IMR-90 (cell line): ENCODE results near the gene CAPN5. TPM values are rescaled to one million over a fixed set of nuclear protein-coding genes. Genes with fewer than 3 reads are reported as not detected.

Experiments used
- ATAC-seq: fragments of 200-7000 bp; cut with Tn5 transposase; 2 replicates; pipeline ENCODE4 v1.9.1; 2020; ENCODE audit warnings: low read depth, mild to moderate bottlenecking, moderate library complexity
- BruUV-seq: library from RNA; stranded (reverse); fragments of 400-500 nt; replicated peaks from 2 replicates; lab custom pipeline; 2021; lab: Mats Ljungman, UMichigan
- CTCF ChIA-PET: fragments of 300-600 bp; formaldehyde crosslinking; extraction: SDS; loops from one replicate; lab custom pipeline; 2021; ENCODE audit warnings: antibody characterized with exemption; lab: Yijun Ruan, JAX
- POLR2A ChIA-PET: fragments of 300-600 bp; sonication (Branson Sonifier 250); formaldehyde crosslinking; loops from one replicate; lab custom pipeline; 2022; ENCODE audit warnings: antibody characterized with exemption; ENCODE audit not compliant: unreplicated experiment; lab: Charles Lee
- DNase-seq: peaks from one replicate; pipeline ENCODE4 v3.0.0; 2013
- H2AFZ ChIP-seq: replicated peaks from 2 replicates; pipeline ENCODE3; 2013; ENCODE audit warnings: low read length, mild to moderate bottlenecking; ENCODE audit not compliant: poor library complexity
- H2AK5ac ChIP-seq: 2 replicates; pipeline ENCODE4 v1.6.1; 2013; ENCODE audit warnings: low read depth, low read length, inconsistent platforms
- H2AK9ac ChIP-seq: replicated peaks from 2 replicates; pipeline ENCODE3; 2013; ENCODE audit warnings: mild to moderate bottlenecking, low read depth, low read length, moderate library complexity; ENCODE audit not compliant: poor library complexity
- H2BK120ac ChIP-seq: 2 replicates; pipeline ENCODE4 v1.6.1; 2013; ENCODE audit warnings: low read depth, low read length, inconsistent platforms
- H2BK15ac ChIP-seq: 3 replicates; pipeline ENCODE4 v1.6.1; 2013; ENCODE audit warnings: low read depth, low read length, inconsistent platforms
- H2BK20ac ChIP-seq: 2 replicates; pipeline ENCODE4 v1.6.1; 2013; ENCODE audit warnings: low read depth, mild to moderate bottlenecking, inconsistent platforms, low read length, moderate library complexity
- H2BK5ac ChIP-seq: 2 replicates; pipeline ENCODE4 v1.6.1; 2013; ENCODE audit warnings: mild to moderate bottlenecking, low read depth, low read length, inconsistent platforms; ENCODE audit not compliant: poor library complexity, severe bottlenecking
- H3K14ac ChIP-seq: replicated peaks from 2 replicates; pipeline ENCODE4 v1.6.1; 2013; ENCODE audit warnings: low read depth, low read length, inconsistent platforms
- H3K18ac ChIP-seq: 2 replicates; pipeline ENCODE4 v1.6.1; 2013; ENCODE audit warnings: low read depth, low read length, control low read depth
- H3K23ac ChIP-seq: 2 replicates; pipeline ENCODE4 v1.6.1; 2013; ENCODE audit warnings: low read depth, low read length, inconsistent platforms
- H3K27ac ChIP-seq: 2 replicates; pipeline ENCODE4 v1.5.1; 2013; ENCODE audit warnings: mild to moderate bottlenecking, control low read depth, low read length; ENCODE audit not compliant: insufficient read depth
- H3K27me3 ChIP-seq: 2 replicates; pipeline ENCODE4 v1.6.1; 2013; ENCODE audit warnings: low read length; ENCODE audit not compliant: control insufficient read depth, insufficient read depth
- H3K36me3 ChIP-seq: 2 replicates; pipeline ENCODE4 v1.6.1; 2013; ENCODE audit warnings: low read length, mixed read lengths; ENCODE audit not compliant: control insufficient read depth, insufficient read depth
- H3K4ac ChIP-seq: 2 replicates; pipeline ENCODE4 v1.6.1; 2013; ENCODE audit warnings: low read depth, low read length, inconsistent platforms
- H3K4me1 ChIP-seq: 2 replicates; pipeline ENCODE4 v1.6.1; 2013; ENCODE audit warnings: low read length, mixed read lengths; ENCODE audit not compliant: control insufficient read depth, insufficient read depth
- H3K4me2 ChIP-seq: 2 replicates; pipeline ENCODE4 v1.6.1; 2013; ENCODE audit warnings: low read depth, mild to moderate bottlenecking, control low read depth, low read length, moderate library complexity
- H3K4me3 ChIP-seq: 2 replicates; pipeline ENCODE4 v1.5.1; 2013; ENCODE audit warnings: low read depth, mild to moderate bottlenecking, control low read depth, low read length, moderate library complexity; ENCODE audit not compliant: insufficient read depth
- H3K56ac ChIP-seq: 2 replicates; pipeline ENCODE4 v1.6.1; 2013; ENCODE audit warnings: low read length, inconsistent platforms; ENCODE audit not compliant: insufficient read depth; ENCODE audit errors: extremely low read depth
- H3K79me1 ChIP-seq, 2 experiments: 2 replicates each; pipeline ENCODE4 v1.6.1; 2013; ENCODE audit warnings: low read length in 2 of 2, inconsistent platforms in 1 of 2, low read depth in 1 of 2
- H3K9ac ChIP-seq: 2 replicates; pipeline ENCODE4 v1.6.1; 2013; ENCODE audit warnings: low read depth, low read length, control low read depth
- H3K9me1 ChIP-seq: 2 replicates; pipeline ENCODE4 v1.6.1; 2013; ENCODE audit warnings: low read length, inconsistent platforms; ENCODE audit not compliant: insufficient read depth
- H3K9me3 ChIP-seq: 2 replicates; pipeline ENCODE4 v1.6.1; 2013; ENCODE audit warnings: low read length; ENCODE audit not compliant: control insufficient read depth, insufficient read depth
- H4K20me1 ChIP-seq: 2 replicates; pipeline ENCODE4 v1.6.1; 2013; ENCODE audit warnings: low read length, inconsistent platforms; ENCODE audit not compliant: insufficient read depth
- H4K5ac ChIP-seq: 2 replicates; pipeline ENCODE4 v1.6.1; 2013; ENCODE audit warnings: mild to moderate bottlenecking, low read depth, low read length, control low read depth
- H4K8ac ChIP-seq, 2 experiments: 2 replicates each; pipeline ENCODE4 v1.6.1; 2013; ENCODE audit warnings: low read depth in 2 of 2, low read length in 2 of 2, control low read depth in 1 of 2, inconsistent platforms in 1 of 2
- H4K91ac ChIP-seq: 2 replicates; pipeline ENCODE4 v1.6.1; 2013; ENCODE audit warnings: low read depth, low read length, inconsistent platforms; ENCODE audit not compliant: insufficient read depth
- CEBPB ChIP-seq: IDR thresholded peaks from 2 replicates; pipeline ENCODE4 v1.6.1; 2012; ENCODE audit warnings: low read depth, low read length, improper control_type of control experiment
- FOS ChIP-seq: fragments of 150-350 bp; IDR thresholded peaks from 2 replicates; pipeline ENCODE4 v1.6.1; 2016; ENCODE audit warnings: low read depth, low read length
- MAZ ChIP-seq: IDR thresholded peaks from 2 replicates; pipeline ENCODE4 v1.6.1; 2012; ENCODE audit warnings: low read depth, mild to moderate bottlenecking, low read length, improper control_type of control experiment, moderate library complexity, borderline replicate concordance
- NFE2L2 ChIP-seq: fragments of 150-350 bp; IDR thresholded peaks from 2 replicates; pipeline ENCODE4 v1.6.1; 2016; ENCODE audit warnings: low read depth, mild to moderate bottlenecking, low read length
- POLR2A ChIP-seq: IDR thresholded peaks from 2 replicates; pipeline ENCODE4 v1.6.1; 2012; ENCODE audit warnings: mild to moderate bottlenecking, low read depth, low read length
- RCOR1 ChIP-seq: IDR thresholded peaks from 2 replicates; pipeline ENCODE4 v1.6.1; 2012; ENCODE audit warnings: mild to moderate bottlenecking, low read length, improper control_type of control experiment; ENCODE audit not compliant: insufficient replicate concordance
- WGBS, 2 experiments: methylation state at CpG; one replicate each; pipeline versions ENCODE4 v1.1.5 to v1.1.7; 2013; ENCODE audit warnings: missing lambda C conversion rate in 2 of 2; ENCODE audit not compliant: insufficient read length in 1 of 2; ENCODE audit errors: extremely low coverage in 2 of 2; 5-methylcytosine and 5-hydroxymethylcytosine counted together
- dilution Hi-C: fragments of 300-500 bp; cut with HindIII; formaldehyde crosslinking; loops from one replicate; pipeline ENCODE4 v1.14.3; 2018; ENCODE audit warnings: low sequenced_read_pairs; ENCODE audit not compliant: unreplicated experiment
- in situ Hi-C: fragments of 300-500 bp; cut with MboI; formaldehyde crosslinking; loops from 3 replicates; pipeline ENCODE4 v1.14.3; 2019; ENCODE audit warnings: low sequenced_read_pairs, inconsistent platforms, mixed read lengths
- intact Hi-C: fragments of 100-400 bp; cut with micrococcal nuclease; formaldehyde crosslinking; loops from 2 replicates; pipeline ENCODE4 v1.10.0; 2022
- polyA plus RNA-seq, 3 experiments: library from polyadenylated mRNA; depleted of rRNA; stranded (reverse); fragments of >200 nt; gene quantifications; 2 replicates each; pipeline ENCODE4 v1.2.3, GENCODE V29; 2012; ENCODE audit warnings: low replicate concordance in 1 of 3
- total RNA-seq: library from RNA; depleted of rRNA; stranded (reverse); fragments of >200 nt; gene quantifications from 2 replicates; pipeline ENCODE4 v1.2.3, GENCODE V29; 2012
- TF ChIP-seq, protein P1 (sequence below): fragments of 150-350 bp; IDR thresholded peaks from 2 replicates; pipeline ENCODE4 v1.6.1; 2017; ENCODE audit warnings: mild to moderate bottlenecking, antibody characterized with exemption, low read length, low read depth

The CAPN5 gene
- total and polyA plus RNA-seq, 2 of the 4 experiments (the other 2 are of a cell fraction) = 8.1 to 24.0 TPM

DNA sequence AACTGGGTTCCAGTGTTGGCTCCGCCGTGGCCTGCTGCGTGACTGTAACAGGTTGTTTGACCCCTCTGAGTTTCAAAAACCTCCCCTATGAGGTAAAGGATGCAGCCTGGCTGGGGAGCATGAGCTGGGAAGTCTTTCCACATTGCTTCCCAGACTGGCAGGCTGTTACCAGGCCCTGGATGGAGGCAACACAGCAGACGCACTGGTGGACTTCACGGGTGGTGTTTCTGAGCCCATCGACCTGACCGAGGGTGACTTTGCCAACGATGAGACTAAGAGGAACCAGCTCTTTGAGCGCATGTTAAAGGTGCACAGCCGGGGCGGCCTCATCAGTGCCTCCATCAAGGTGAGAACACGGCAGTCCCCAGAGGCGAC is 47.3 kb downstream of the CAPN5 start:
- TF ChIP-seq POLR2A (no peak), NFE2L2 (no peak), FOS (no peak), MAZ (no peak), CEBPB (no peak), RCOR1 (no peak)
- TF ChIP-seq, protein P1, sequence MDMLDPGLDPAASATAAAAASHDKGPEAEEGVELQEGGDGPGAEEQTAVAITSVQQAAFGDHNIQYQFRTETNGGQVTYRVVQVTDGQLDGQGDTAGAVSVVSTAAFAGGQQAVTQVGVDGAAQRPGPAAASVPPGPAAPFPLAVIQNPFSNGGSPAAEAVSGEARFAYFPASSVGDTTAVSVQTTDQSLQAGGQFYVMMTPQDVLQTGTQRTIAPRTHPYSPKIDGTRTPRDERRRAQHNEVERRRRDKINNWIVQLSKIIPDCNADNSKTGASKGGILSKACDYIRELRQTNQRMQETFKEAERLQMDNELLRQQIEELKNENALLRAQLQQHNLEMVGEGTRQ = no peak
- H3K18ac ChIP-seq = no peak overlapping the region
- H2AK9ac ChIP-seq = peak overlapping the region; percentile 5
- H3K56ac ChIP-seq = no peak overlapping the region
- H2AK5ac ChIP-seq = no peak overlapping the region
- CTCF ChIA-PET = interaction anchor here (2.4 kb wide), 1 partner anchor 13 kb away, joined by 6 read pairs; no protein-coding TSS in a partner anchor
- H4K20me1 ChIP-seq = no peaks in the 10 kb centered on the region; the same call in 1 of the 2 replicates
- ATAC-seq (no peak), DNase-seq (no peak)
- POLR2A ChIA-PET = no interaction called here
- no peak overlapping the region for H2AFZ ChIP-seq
- intact Hi-C loops = no loop called here
- H4K8ac ChIP-seq = no peak overlapping the region
- in situ Hi-C loops = no loop called here
- H3K14ac ChIP-seq = no peak overlapping the region
- no peak overlapping the region for H4K91ac ChIP-seq
- no peaks in the 10 kb centered on the region for H3K9me3 ChIP-seq
- no peak overlapping the region for H3K4ac ChIP-seq
- no peak overlapping the region for H2BK5ac ChIP-seq
- H3K79me1 ChIP-seq = 0 out of 4 replicates have a peak, but pooled peaks cover 0 to 4% of the 10 kb centered on the region in 2 experiments
- peaks cover 5% of the 10 kb centered on the region for H3K4me1 ChIP-seq
- H3K4me2 ChIP-seq = no peak overlapping the region
- H3K36me3 ChIP-seq = peaks cover 16% of the 10 kb centered on the region; the same call in 1 of the 2 replicates
- no peak overlapping the region for H4K5ac ChIP-seq
- H2BK15ac ChIP-seq = no peak overlapping the region
- no peak overlapping the region for H2BK120ac ChIP-seq
- H3K27ac ChIP-seq = no peak overlapping the region
- no peak overlapping the region for H3K23ac ChIP-seq
- 76% methylated on average over 3 of the region's 13 CpGs; no CpG with 5 or more reads in 1 of the 2 experiments for WGBS, 2 experiments
- BruUV-seq = no TSS peak
- dilution Hi-C loops = no loop called here
- peaks cover 3% of the 10 kb centered on the region; the same call in 1 of the 2 replicates for H3K9me1 ChIP-seq
- no peak overlapping the region for H2BK20ac ChIP-seq
- no peaks in the 10 kb centered on the region for H3K27me3 ChIP-seq
- no peak overlapping the region for H3K9ac ChIP-seq
- no peak overlapping the region for H3K4me3 ChIP-seq
